GM18505 (cell line): Measurements from ENCODE around the gene TAGLN.
"Not testable (repeated sequence)": the region's sequence is repeated elsewhere in the genome, so short reads cannot be mapped to it uniquely, and the experiment has no call there.

Source experiments
- ATAC-seq: cut with Tn5 transposase; IDR thresholded peaks from one replicate; pipeline ENCODE4 v1.9.1; 2021; ENCODE audit not compliant: unreplicated experiment
- POLR2A ChIP-seq: IDR thresholded peaks from 4 replicates; pipeline ENCODE4 v1.6.1; 2011; ENCODE audit warnings: borderline replicate concordance; ENCODE audit not compliant: insufficient read depth, insufficient read length; ENCODE audit errors: extremely low read depth

Gene TAGLN

DNA sequence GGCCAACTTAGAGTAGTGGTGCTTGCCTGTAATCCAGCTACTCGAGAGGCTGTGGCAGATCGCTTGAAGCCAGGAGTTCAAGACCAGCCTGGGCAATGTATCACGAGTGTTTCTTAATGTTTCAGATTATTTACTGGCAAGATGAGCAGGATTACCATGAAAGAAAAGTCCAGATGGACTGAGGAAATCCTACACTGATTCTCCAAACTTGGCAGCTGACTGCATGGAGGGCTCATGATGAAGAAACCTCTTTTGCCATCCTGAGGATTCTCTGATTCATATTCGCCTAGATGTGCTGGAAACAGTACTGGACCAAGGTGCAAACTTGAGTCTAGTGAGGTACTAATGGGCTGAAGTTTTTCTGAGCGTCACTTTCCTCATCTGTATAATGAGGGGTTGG, 23.4 kb upstream of the TAGLN start:
- ATAC-seq: no peak
- TF ChIP-seq POLR2A: no peak

- no peak for TF ChIP-seq POLR2A
- no peak for ATAC-seq
Observed at GRCh38 chr11:117176186-117176585, 23.0 kb upstream of the TAGLN start.

GRCh38 chr11:117177534-117178209, 21.5 kb upstream of the TAGLN start:
- TF ChIP-seq POLR2A: no peak
- no peak for ATAC-seq

GRCh38 chr11:117178210-117179034, 20.7 kb upstream of the TAGLN start, which contains the start of gene SIDT2:
Gene SIDT2, plus strand, starts transcription at chr11:117178743. Its CDS starts 521 bp downstream, at chr11:117179264.
- peak; percentile 88 for ATAC-seq
- peak; percentile 75 for TF ChIP-seq POLR2A

GRCh38 chr11:117179048-117179999, 19.8 kb upstream of the TAGLN start:
- no peak for TF ChIP-seq POLR2A
- peak; percentile 31 for ATAC-seq

GRCh38 chr11:117180020-117180419, 19.1 kb upstream of the TAGLN start:
- ATAC-seq: no peak
- no peak for TF ChIP-seq POLR2A

- no peak for TF ChIP-seq POLR2A
- ATAC-seq: no peak
Observed at GRCh38 chr11:117180661-117181585, 18.2 kb upstream of the TAGLN start.

- ATAC-seq: no peak
- TF ChIP-seq POLR2A: no peak
Observed at GRCh38 chr11:117181586-117182550, 17.3 kb upstream of the TAGLN start.

DNA sequence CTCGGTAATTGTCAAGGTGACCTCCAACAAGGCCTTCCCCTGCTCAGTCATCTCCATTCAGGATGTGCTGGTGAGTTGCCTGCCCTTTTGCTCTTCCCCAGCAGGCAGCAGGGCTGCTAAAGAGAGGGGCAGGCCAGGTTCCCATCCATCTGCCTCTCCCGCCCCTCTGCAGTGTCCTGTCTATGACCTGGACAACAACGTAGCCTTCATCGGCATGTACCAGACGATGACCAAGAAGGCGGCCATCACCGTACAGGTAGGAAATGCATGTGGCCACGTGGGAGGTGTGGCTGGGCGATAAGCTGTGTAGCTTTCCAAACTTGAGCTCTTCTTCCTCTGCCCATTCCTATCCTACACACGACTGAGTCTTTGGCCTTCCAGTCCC, 16.6 kb upstream of the TAGLN start:
- no peak for TF ChIP-seq POLR2A
- no peak for ATAC-seq

DNA sequence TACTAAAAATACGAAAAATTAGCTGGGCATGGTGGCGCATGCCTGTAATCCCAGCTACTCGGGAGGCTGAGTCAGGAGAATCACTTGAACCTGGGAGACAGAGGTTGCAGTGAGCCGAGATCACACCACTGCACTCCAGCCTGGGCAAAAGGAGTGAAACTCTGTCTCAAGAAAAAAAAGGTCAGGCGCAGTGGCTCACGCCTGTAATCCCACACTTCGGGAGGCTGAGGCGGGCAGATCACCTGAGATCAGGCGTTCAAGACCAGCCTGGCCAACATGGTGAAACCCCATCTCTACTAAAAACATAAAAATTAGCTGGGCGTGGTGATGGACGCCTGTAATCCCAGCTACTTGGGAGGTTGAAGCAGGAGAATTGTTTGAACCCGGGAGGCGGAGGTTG, 16.0 kb upstream of the TAGLN start:
- ATAC-seq: not testable (repeated sequence)

DNA sequence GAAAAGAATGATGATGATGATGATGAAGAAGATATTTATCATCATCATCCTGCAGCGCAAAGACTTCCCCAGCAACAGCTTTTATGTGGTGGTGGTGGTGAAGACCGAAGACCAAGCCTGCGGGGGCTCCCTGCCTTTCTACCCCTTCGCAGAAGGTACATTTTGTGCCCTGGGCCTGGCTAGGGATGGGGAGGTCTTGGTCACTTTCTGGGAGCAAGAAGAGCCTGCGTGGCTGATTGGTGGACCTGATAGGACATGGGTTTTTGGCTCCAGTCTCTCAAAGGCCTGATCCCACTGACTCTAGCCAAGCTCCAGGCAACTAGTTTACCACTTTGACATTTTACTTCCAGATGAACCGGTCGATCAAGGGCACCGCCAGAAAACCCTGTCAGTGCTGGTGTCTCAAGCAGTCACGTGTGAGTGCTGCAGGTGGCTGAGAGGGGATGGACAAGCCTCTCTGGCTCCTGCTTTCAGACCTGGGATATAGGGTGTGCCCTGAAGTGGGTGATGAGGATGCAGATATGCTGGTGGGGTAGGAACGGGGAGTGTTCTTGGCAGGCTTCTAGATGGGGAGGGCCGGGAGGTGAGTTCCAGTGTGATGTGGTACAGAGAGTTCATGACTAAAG, 15.3 kb upstream of the TAGLN start:
- ATAC-seq: no peak
- no peak for TF ChIP-seq POLR2A
